ENCODE measurements around the gene GMPS. TPM values are rescaled to one million over a fixed set of nuclear protein-coding genes. Genes with fewer than 3 reads are reported as not detected.

Gene GMPS
- total and polyA plus RNA-seq, 2 of the 13 experiments (the other 11 are each of a cell fraction or from before 2014, with no cell fraction given), result 29.6 to 85.5 TPM

GRCh38 chr3:155889952-155890351 lies 19.5 kb downstream of the GMPS start:
- in situ Hi-C loops (cut with HindIII; ENCODE audit: extremely low pct_ligation_motif_present, low pct_unique_long_range_greater_than_20kb) (no loop called here), intact Hi-C loops (cut with micrococcal nuclease; ENCODE audit: unreplicated experiment) (no loop called here)
- BruUV-seq (replicated peaks), result no TSS peak
- Histone ChIP-seq H2AFZ (ENCODE audit: low read length) (no peak overlapping the region), H3K4me1 (ENCODE audit: insufficient read depth, low read length) (peaks cover 43% of the 10 kb centered on the region), H4K20me1 (ENCODE audit: insufficient read depth, low read length) (peaks cover 15% of the 10 kb centered on the region; the same call in 1 of the 2 replicates), H3K4me2 (ENCODE audit: low read depth, low read length) (no peak overlapping the region), H3K27me3 (ENCODE audit: control insufficient read depth in 1 of 2, insufficient read depth in 2 of 2, low read length in 2 of 2) (no peaks in the 10 kb centered on the region), H3K4me3 (replicated peaks in 1 of 3; ENCODE audit: insufficient read depth in 1 of 3, low read depth in 2 of 3, low read length in 3 of 3) (no peak overlapping the region), H3K9me3 (ENCODE audit: low read length) (no peaks in the 10 kb centered on the region), H3K36me3 (replicated peaks in 1 of 2; ENCODE audit: control insufficient read depth in 1 of 2, insufficient read depth in 2 of 2, low read length in 2 of 2) (peaks cover 4 to 16% of the 10 kb centered on the region in 2 experiments; a peak in 2 of 5 replicates), H3K79me2 (ENCODE audit: insufficient read depth, low read length) (peaks cover 72% of the 10 kb centered on the region), H3K27ac (ENCODE audit: extremely low read length, insufficient read depth, low read length) (no peak overlapping the region), H3K9ac (ENCODE audit: insufficient read depth, low read depth, low read length) (no peak overlapping the region)
- DNase-seq (ENCODE audit: low spot score) (no peak), ATAC-seq (no peak), FAIRE-seq (no peak)
- WGBS (ENCODE audit: low lambda C conversion rate), result 86% methylated on average over 1 of the region's 1 CpG
- no peak for TF ChIP-seq FOXM1 (CRISPR knock-in tag; IDR thresholded peaks at IDR 0.05)
- TF ChIP-seq KDM3A (CRISPR knock-in tag; IDR thresholded peaks at IDR 0.05; ENCODE audit: low read depth), result no peak
- TF ChIP-seq AHR (CRISPR knock-in tag; IDR thresholded peaks at IDR 0.05), result no peak
- no peak for TF ChIP-seq NCOA1 (CRISPR knock-in tag; IDR thresholded peaks at IDR 0.05)
- no peak for TF ChIP-seq KMT2B (CRISPR knock-in tag; IDR thresholded peaks at IDR 0.05)
- TF ChIP-seq ATF7 (IDR thresholded peaks at IDR 0.05), result no peak
- no peak for TF ChIP-seq ATF7 (CRISPR knock-in tag; IDR thresholded peaks at IDR 0.05)
- no peak for TF ChIP-seq PITX1 (CRISPR knock-in tag; IDR thresholded peaks at IDR 0.05)
- TF ChIP-seq TERF1 (CRISPR knock-in tag; IDR thresholded peaks at IDR 0.05), result no peak
- TF ChIP-seq SIX4 (CRISPR knock-in tag; IDR thresholded peaks at IDR 0.05), result no peak
- TF ChIP-seq ZBTB2 (CRISPR knock-in tag; IDR thresholded peaks at IDR 0.05; ENCODE audit: low read depth), result no peak
- TF ChIP-seq ISL2 (CRISPR knock-in tag; IDR thresholded peaks at IDR 0.05), result no peak
- TF ChIP-seq FOXK2 (IDR thresholded peaks at IDR 0.05), result no peak
- POLR2A ChIA-PET, result no interaction called here
- CTCF ChIA-PET (ENCODE audit: low intra/inter-chr PET ratio, low total read pairs), result no interaction called here
